ENCODE results near the gene CEACAM1. TPM values are rescaled to one million over a fixed set of nuclear protein-coding genes. Genes with fewer than 3 reads are reported as not detected.
"Not testable (repeated sequence)": the region's sequence is repeated elsewhere in the genome, so short reads cannot be mapped to it uniquely, and the experiment has no call there.

Gene CEACAM1
- total RNA-seq, 1 donor from 2014 or later = not detected

GRCh38 chr19:42487032-42487797 is 41.1 kb downstream of the CEACAM1 start:
- Mint-ChIP-seq H3K4me1 (ENCODE audit: low read depth) (peaks cover 3% of the 10 kb centered on the region), H3K36me3 (ENCODE audit: low read depth) (peaks cover 2% of the 10 kb centered on the region), H3K4me3 (ENCODE audit: unreplicated experiment) (no peak overlapping the region), H3K9me3 (ENCODE audit: low read depth) (no peaks in the 10 kb centered on the region), H3K27me3 (ENCODE audit: low read depth) (no peaks in the 10 kb centered on the region), H3K27ac (ENCODE audit: unreplicated experiment) (no peak overlapping the region)
- TF ChIP-seq, protein P1, sequence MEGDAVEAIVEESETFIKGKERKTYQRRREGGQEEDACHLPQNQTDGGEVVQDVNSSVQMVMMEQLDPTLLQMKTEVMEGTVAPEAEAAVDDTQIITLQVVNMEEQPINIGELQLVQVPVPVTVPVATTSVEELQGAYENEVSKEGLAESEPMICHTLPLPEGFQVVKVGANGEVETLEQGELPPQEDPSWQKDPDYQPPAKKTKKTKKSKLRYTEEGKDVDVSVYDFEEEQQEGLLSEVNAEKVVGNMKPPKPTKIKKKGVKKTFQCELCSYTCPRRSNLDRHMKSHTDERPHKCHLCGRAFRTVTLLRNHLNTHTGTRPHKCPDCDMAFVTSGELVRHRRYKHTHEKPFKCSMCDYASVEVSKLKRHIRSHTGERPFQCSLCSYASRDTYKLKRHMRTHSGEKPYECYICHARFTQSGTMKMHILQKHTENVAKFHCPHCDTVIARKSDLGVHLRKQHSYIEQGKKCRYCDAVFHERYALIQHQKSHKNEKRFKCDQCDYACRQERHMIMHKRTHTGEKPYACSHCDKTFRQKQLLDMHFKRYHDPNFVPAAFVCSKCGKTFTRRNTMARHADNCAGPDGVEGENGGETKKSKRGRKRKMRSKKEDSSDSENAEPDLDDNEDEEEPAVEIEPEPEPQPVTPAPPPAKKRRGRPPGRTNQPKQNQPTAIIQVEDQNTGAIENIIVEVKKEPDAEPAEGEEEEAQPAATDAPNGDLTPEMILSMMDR (IDR thresholded peaks at IDR 0.05) = no peak
- no peak for DNase-seq (ENCODE audit: low spot score)

GRCh38 chr19:42485036-42485435 is 43.2 kb downstream of the CEACAM1 start:
- not testable (repeated sequence) for H3K27me3 Mint-ChIP-seq (ENCODE audit: low read depth); H3K4me1 Mint-ChIP-seq (ENCODE audit: low read depth); H3K36me3 Mint-ChIP-seq (ENCODE audit: low read depth); H3K9me3 Mint-ChIP-seq (ENCODE audit: low read depth); H3K27ac Mint-ChIP-seq (ENCODE audit: unreplicated experiment); H3K4me3 Mint-ChIP-seq (ENCODE audit: unreplicated experiment); DNase-seq (ENCODE audit: low spot score)

GRCh38 chr19:42480335-42481095 is 47.8 kb downstream of the CEACAM1 start:
- no peaks in the 10 kb centered on the region for H3K27me3 Mint-ChIP-seq (ENCODE audit: low read depth)
- TF ChIP-seq, protein P1 (IDR thresholded peaks at IDR 0.05) = no peak
- peaks cover 4% of the 10 kb centered on the region for H3K36me3 Mint-ChIP-seq (ENCODE audit: low read depth)
- peaks cover 2% of the 10 kb centered on the region for H3K9me3 Mint-ChIP-seq (ENCODE audit: low read depth)
- peaks cover 4% of the 10 kb centered on the region for H3K4me1 Mint-ChIP-seq (ENCODE audit: low read depth)
- no peak overlapping the region for H3K27ac Mint-ChIP-seq (ENCODE audit: unreplicated experiment)
- no peak for DNase-seq (ENCODE audit: low spot score)
- H3K4me3 Mint-ChIP-seq (ENCODE audit: unreplicated experiment) = no peak overlapping the region

GRCh38 chr19:42479736-42480135 is 48.5 kb downstream of the CEACAM1 start:
- peaks cover 4% of the 10 kb centered on the region for H3K36me3 Mint-ChIP-seq (ENCODE audit: low read depth)
- no peak overlapping the region for H3K4me3 Mint-ChIP-seq (ENCODE audit: unreplicated experiment)
- no peak overlapping the region for H3K27ac Mint-ChIP-seq (ENCODE audit: unreplicated experiment)
- TF ChIP-seq, protein P1 (IDR thresholded peaks at IDR 0.05) = no peak
- peaks cover 2% of the 10 kb centered on the region for H3K9me3 Mint-ChIP-seq (ENCODE audit: low read depth)
- peaks cover 2% of the 10 kb centered on the region for H3K27me3 Mint-ChIP-seq (ENCODE audit: low read depth)
- H3K4me1 Mint-ChIP-seq (ENCODE audit: low read depth) = peaks cover 4% of the 10 kb centered on the region
- no peak for DNase-seq (ENCODE audit: low spot score)

- no peak overlapping the region for H3K27ac Mint-ChIP-seq (ENCODE audit: unreplicated experiment)
- peaks cover 4% of the 10 kb centered on the region for H3K27me3 Mint-ChIP-seq (ENCODE audit: low read depth)
- H3K4me1 Mint-ChIP-seq (ENCODE audit: low read depth) = peaks cover 4% of the 10 kb centered on the region
- H3K36me3 Mint-ChIP-seq (ENCODE audit: low read depth) = peaks cover 4% of the 10 kb centered on the region
- peaks cover 2% of the 10 kb centered on the region for H3K9me3 Mint-ChIP-seq (ENCODE audit: low read depth)
- TF ChIP-seq, protein P1 (IDR thresholded peaks at IDR 0.05) = no peak
- no peak for DNase-seq (ENCODE audit: low spot score)
- H3K4me3 Mint-ChIP-seq (ENCODE audit: unreplicated experiment) = no peak overlapping the region
Measured at GRCh38 chr19:42478765-42479311, 49.4 kb downstream of the CEACAM1 start.
